Karpas-422 (cell line): ENCODE measurements around the gene ATG9B. TPM values are rescaled to one million over a fixed set of nuclear protein-coding genes. Genes with fewer than 3 reads are reported as not detected.
"Not testable (repeated sequence)": the region's sequence is repeated elsewhere in the genome, so short reads cannot be mapped to it uniquely, and the experiment has no call there.

Source experiments
- DNase-seq: peaks from one replicate; pipeline ENCODE4 v3.0.0-alpha.2; 2015
- H2AFZ ChIP-seq: fragments of 200-600 bp; sonication (generic); 2 replicates; pipeline ENCODE4 v1.6.1; 2014; ENCODE audit warnings: antibody characterized with exemption, low read length, mixed read lengths
- H3K27ac ChIP-seq: fragments of 200-600 bp; sonication (generic); 2 replicates; pipeline ENCODE4 v1.5.1; 2014; ENCODE audit warnings: mild to moderate bottlenecking, low read length, moderate library complexity
- H3K27me3 ChIP-seq: fragments of 200-600 bp; sonication (generic); 2 replicates; pipeline ENCODE4 v1.6.1; 2014; ENCODE audit warnings: low read length, mixed read lengths
- H3K36me3 ChIP-seq: fragments of 200-600 bp; sonication (generic); 2 replicates; pipeline ENCODE4 v1.6.1; 2014; ENCODE audit warnings: low read length, mixed read lengths; ENCODE audit not compliant: insufficient read depth
- H3K4me1 ChIP-seq: fragments of 200-600 bp; sonication (generic); 2 replicates; pipeline ENCODE4 v1.6.1; 2014; ENCODE audit warnings: mild to moderate bottlenecking, low read length, mixed read lengths
- H3K4me2 ChIP-seq: fragments of 200-600 bp; sonication (generic); 2 replicates; pipeline ENCODE4 v1.6.1; 2014; ENCODE audit warnings: low read length, low read depth, mild to moderate bottlenecking; ENCODE audit not compliant: poor library complexity, severe bottlenecking
- H3K4me3 ChIP-seq: fragments of 200-600 bp; sonication (generic); 2 replicates; pipeline ENCODE4 v1.5.1; 2014; ENCODE audit warnings: mild to moderate bottlenecking, antibody characterized with exemption, low read length, mixed read lengths
- H3K79me2 ChIP-seq: fragments of 200-600 bp; sonication (generic); 2 replicates; pipeline ENCODE4 v1.6.1; 2014; ENCODE audit warnings: mild to moderate bottlenecking, low read length, mixed read lengths
- H3K9ac ChIP-seq: fragments of 200-600 bp; sonication (generic); 2 replicates; pipeline ENCODE4 v1.6.0; 2014; ENCODE audit warnings: low read length
- H3K9me2 ChIP-seq: fragments of 200-600 bp; sonication (generic), shearing (Covaris generic); replicated peaks from 2 replicates; pipeline ENCODE4 v1.6.0; 2014; ENCODE audit warnings: mild to moderate bottlenecking, low read length, moderate library complexity; ENCODE audit not compliant: insufficient read depth
- H3K9me3 ChIP-seq: fragments of 300-700, 200-600 bp; sonication (generic); 2 replicates; pipeline ENCODE4 v1.6.1; 2014; ENCODE audit warnings: low read length, mixed read lengths
- H4K20me1 ChIP-seq: fragments of 200-600 bp; sonication (generic); 2 replicates; pipeline ENCODE4 v1.6.1; 2014; ENCODE audit warnings: mild to moderate bottlenecking, antibody characterized with exemption, low read length, low read depth; ENCODE audit not compliant: insufficient read depth
- total RNA-seq: library from RNA; depleted of rRNA; stranded (reverse); fragments of >200 nt; shearing (Covaris generic); gene quantifications from 2 replicates; pipeline ENCODE4 v1.2.3, GENCODE V29; 2014; ENCODE audit warnings: low replicate concordance

ATG9B gene
- total RNA-seq, 1 experiment from 2014 or later: 0.78 TPM

DNA sequence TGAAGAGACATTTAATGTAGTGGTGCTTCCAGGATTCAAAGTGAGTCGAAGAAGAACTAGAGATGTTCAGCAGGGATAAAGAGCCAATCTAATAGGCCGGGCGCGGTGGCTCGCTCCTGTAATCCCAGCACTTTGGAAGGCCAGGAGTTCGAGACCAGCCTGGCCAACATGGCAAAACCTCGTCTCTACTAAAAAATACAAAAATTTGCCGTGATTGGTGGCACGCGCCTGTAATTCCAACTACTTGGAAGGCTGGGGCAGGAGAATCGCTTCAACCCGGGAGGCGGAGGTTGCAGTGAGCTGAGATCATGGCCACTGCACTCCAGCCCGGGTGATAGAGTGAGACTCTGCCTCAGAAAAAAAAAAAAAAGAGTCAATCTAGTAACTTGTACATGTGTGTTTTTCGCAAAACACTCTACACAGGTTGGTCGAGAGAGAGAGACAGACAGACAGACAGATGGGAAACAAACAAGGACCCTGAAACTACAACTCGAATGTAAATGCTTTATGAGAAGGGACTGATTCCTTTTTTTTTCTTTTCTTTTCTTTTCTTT lies 4.7 kb upstream of the ATG9B start:
- Histone ChIP-seq H3K9me2 (no peaks in the 10 kb centered on the region), H3K36me3 (no peaks in the 10 kb centered on the region), H3K4me1 (peaks cover 36% of the 10 kb centered on the region), H3K79me2 (peaks cover 14% of the 10 kb centered on the region), H3K9ac (peak overlapping the region; percentile 79), H2AFZ (peak overlapping the region; percentile 64; the same call in 1 of the 2 replicates), H3K9me3 (no peaks in the 10 kb centered on the region), H3K27ac (no peak overlapping the region), H3K4me2 (peak overlapping the region; percentile 84), H4K20me1 (no peaks in the 10 kb centered on the region), H3K27me3 (no peaks in the 10 kb centered on the region), H3K4me3 (peak overlapping the region; percentile 84)
- no peak for DNase-seq

DNA sequence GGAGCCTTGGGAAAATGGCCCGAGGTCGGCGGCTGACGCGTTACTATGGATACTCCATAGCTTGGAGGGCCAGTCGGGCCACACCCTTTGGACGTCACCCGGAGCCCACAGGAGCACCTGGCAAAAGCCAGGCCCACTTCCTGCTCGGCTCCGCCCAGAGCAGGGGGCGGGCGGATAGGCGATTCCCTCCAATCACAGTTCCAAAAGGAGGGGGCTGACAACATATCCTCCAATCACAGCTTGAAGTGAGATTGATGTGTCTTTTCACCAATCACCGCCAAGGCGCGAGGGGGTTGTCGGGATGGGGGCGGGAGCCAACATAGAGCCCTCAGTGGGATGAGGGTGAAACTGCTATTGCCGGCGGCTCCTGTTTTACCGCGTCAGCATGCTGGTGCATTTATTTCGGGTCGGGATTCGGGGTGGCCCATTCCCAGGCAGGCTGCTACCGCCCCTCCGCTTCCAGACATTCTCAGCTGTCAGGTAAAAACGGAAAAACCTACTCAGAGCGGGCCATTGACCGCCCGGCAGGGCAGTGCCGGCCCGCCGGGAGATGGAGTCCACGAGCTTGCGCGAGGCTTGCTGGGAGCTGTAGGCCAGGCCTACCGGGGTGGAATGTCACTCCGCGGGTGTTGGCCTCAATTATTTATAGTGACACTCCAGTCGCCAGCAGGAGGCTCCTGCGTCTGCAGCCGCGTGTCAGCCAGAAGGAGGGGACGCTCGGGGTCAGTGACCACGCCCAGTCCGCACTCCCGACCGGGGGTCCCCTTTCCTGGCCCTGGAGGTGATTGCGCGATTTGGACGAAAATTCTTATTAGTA lies 4.0 kb upstream of the ATG9B start, which contains the start of gene ABCB8:
Gene ABCB8, plus strand, starts transcription at position 320 of the 817 bp plus-strand sequence. Its CDS starts 66 bp downstream, at position 386.
- Histone ChIP-seq H4K20me1 (no peaks in the 10 kb centered on the region), H3K27ac (no peak within 1 kb of the TSS), H3K4me3 (peak within 1 kb of the TSS; percentile 84), H3K27me3 (no peaks in the 10 kb centered on the region), H3K4me2 (peak within 1 kb of the TSS; percentile 84), H3K36me3 (no peaks in the 10 kb centered on the region), H3K9me2 (no peaks in the 10 kb centered on the region), H2AFZ (peak within 1 kb of the TSS; percentile 70), H3K4me1 (peaks cover 36% of the 10 kb centered on the region), H3K9ac (peak within 1 kb of the TSS; percentile 79), H3K79me2 (peaks cover 14% of the 10 kb centered on the region), H3K9me3 (no peaks in the 10 kb centered on the region)
- peak; percentile 99 for DNase-seq

DNA sequence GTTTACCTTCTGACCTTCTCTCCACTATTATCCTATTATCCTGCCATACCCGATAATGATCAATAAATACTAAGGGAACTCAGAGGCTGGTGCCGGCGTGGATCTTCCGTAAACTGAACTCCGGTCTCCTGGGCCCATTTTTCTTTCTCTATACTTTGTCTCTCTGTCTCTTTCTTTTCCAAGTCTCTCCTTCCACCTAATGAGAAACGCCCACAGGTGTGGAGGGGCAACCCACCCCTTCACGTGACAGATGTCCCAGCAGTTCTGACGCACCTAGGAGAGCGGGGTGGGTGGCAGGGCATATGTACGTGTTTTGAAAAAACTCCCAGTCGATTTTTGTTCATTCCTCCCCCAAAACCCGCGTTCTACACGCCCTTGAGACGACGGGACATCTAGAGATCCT lies 3.4 kb upstream of the ATG9B start:
- H3K36me3 ChIP-seq, H4K20me1 ChIP-seq, H3K27me3 ChIP-seq, H3K9me2 ChIP-seq, H3K9me3 ChIP-seq, H3K27ac ChIP-seq, DNase-seq: not testable (repeated sequence)
- peak overlapping the region; percentile 57 for H3K9ac ChIP-seq
- peak overlapping the region; percentile 84 for H3K4me2 ChIP-seq
- H3K4me1 ChIP-seq: peaks cover 36% of the 10 kb centered on the region
- peak overlapping the region; percentile 84 for H3K4me3 ChIP-seq
- H2AFZ ChIP-seq: peak overlapping the region; percentile 70
- peaks cover 14% of the 10 kb centered on the region for H3K79me2 ChIP-seq

DNA sequence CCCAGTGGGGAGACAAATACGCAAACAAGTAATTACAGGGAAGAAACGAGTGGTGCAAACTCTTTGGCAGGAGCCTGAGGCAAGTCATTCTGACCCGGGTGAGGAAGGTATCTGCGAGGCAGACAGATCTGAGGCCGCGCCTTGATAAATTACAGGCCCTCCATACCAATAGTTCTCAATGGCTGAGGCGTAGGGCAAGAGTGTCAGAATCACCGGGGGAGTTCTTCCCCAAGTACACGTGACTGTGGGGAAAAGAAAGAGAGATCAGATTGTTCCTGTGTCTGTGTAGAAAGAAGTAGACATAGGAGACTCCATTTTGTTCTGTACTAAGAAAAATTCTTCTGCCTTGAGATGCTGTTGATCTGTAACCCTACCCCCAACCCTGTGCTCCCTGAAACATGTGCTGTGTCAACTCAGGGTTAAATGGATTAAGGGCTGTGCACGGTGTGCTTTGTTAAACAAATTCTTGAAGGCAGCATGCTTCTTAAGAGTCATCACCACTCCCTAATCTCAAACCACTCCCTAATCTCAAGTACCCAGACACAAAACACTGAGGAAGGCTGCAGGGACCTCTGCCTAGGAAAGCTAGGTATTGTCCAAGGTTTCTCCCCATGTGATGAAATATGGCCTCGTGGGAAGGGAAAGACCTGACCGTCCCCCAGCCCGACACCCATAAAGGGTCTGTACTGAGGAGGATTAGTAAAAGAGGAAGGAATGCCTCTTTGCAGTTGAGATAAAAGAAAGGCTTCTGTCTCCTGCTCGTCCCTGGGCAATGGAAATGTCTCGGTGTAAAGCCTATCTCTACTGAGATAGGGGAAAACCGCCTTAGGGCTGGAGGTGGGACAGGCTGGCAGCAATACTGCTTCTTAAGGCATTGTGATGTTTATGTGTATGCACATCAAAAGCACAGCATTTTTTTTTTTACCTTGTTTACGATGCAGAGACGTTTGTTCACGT lies 2.8 kb upstream of the ATG9B start:
- not testable (repeated sequence) for H2AFZ ChIP-seq, H3K9me3 ChIP-seq, H3K9me2 ChIP-seq, H4K20me1 ChIP-seq, H3K27ac ChIP-seq, H3K27me3 ChIP-seq, H3K36me3 ChIP-seq
- H3K4me1 ChIP-seq: peaks cover 36% of the 10 kb centered on the region
- DNase-seq: peak; percentile 75
- H3K79me2 ChIP-seq: peaks cover 14% of the 10 kb centered on the region
- peak overlapping the region; percentile 84 for H3K4me3 ChIP-seq
- peak overlapping the region; percentile 84 for H3K4me2 ChIP-seq
- peak overlapping the region; percentile 57; the same call in 1 of the 2 replicates for H3K9ac ChIP-seq

DNA sequence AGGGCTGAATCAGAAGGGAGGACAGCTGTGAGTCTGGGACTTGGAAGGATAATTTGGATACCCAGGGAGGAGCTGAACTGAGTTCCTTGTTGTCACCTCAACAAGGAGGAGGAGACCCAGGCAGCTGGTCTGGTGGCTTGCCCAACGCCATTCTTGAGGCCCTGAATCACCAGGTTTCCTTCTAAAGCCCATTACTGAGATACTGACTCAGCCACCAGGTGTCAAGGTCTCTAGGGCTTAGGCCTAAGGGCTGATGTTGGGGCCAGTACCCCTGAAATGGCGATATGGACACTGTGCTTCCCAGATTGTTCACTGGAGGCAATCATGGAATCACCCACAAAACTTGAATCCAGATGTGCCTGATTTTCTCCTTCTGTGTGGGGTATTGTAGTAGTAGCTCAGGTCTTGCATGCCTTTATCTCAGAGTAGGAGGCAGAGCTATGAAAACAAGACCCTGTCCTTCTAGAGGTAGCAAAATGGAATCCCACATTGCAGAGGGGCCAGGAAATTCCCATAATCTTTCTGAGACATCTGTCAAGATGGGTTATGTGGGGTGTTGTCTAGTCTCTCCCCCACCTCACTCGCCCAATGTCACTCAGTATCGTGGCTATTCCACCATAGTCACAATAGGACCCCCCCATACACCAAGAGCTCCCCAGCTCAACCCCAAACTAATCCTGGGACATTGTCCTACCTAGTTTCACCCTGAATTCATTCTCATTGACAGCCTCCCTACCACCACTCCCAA lies 1.8 kb upstream of the ATG9B start:
- Histone ChIP-seq H3K27ac (no peak overlapping the region), H3K9me2 (no peaks in the 10 kb centered on the region), H3K9me3 (no peaks in the 10 kb centered on the region), H3K4me2 (no peak overlapping the region), H4K20me1 (no peaks in the 10 kb centered on the region), H3K27me3 (no peaks in the 10 kb centered on the region), H2AFZ (no peak overlapping the region), H3K79me2 (peaks cover 14% of the 10 kb centered on the region), H3K4me3 (no peak overlapping the region), H3K36me3 (no peaks in the 10 kb centered on the region), H3K9ac (no peak overlapping the region), H3K4me1 (peaks cover 36% of the 10 kb centered on the region)
- DNase-seq: no peak

DNA sequence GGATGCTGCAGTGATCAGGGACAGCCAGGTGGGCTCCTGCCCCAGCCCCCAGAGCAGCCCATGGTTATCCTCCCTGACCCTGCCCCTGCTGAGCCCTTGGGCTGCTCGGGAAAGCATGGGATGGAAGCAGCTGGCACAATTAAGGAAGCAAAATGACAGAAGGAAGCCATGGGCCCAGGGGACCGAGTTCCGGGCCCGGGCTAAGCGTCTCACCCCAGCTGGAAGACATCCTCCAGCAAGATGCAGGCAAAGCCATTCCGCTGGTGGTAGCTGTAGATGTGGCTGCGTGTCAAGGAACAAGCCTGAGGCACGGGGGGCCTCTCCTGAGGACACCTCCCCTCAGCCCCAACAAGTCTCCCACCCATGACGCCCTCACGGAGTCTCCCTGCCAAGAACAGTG lies 1.1 kb downstream of the ATG9B start:
- H3K4me1 ChIP-seq: peaks cover 26% of the 10 kb centered on the region
- no peaks in the 10 kb centered on the region for H3K9me2 ChIP-seq
- H3K9ac ChIP-seq: no peak overlapping the region
- no peaks in the 10 kb centered on the region for H3K9me3 ChIP-seq
- no peaks in the 10 kb centered on the region for H3K36me3 ChIP-seq
- no peaks in the 10 kb centered on the region for H3K27me3 ChIP-seq
- no peak for DNase-seq
- H2AFZ ChIP-seq: no peak overlapping the region
- H4K20me1 ChIP-seq: no peaks in the 10 kb centered on the region
- H3K4me3 ChIP-seq: no peak overlapping the region
- no peak overlapping the region for H3K27ac ChIP-seq
- H3K4me2 ChIP-seq: no peak overlapping the region
- no peaks in the 10 kb centered on the region for H3K79me2 ChIP-seq

DNA sequence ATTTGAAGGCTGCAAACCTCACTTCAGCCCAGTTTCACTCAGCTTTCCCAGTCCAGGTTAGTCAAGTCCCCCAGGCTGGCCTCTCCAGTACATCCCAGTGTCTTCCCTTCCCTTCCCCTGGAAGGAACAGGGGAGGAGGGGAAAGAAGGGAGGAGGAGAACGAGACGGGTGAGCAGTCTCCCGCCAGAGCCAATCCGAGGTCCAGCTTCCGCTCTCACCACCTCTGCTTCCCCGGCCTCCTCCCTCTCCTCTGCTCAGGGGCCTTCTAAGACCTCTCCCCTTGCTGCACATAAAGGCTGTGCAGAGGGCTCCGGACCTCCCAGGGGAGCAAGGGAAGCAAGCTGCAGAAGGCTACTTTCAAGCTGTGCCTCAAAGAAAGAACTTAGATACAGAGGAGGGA lies 4.1 kb downstream of the ATG9B start:
- Histone ChIP-seq H3K4me1 (peaks cover 14% of the 10 kb centered on the region), H3K9me3 (no peaks in the 10 kb centered on the region), H3K27me3 (no peaks in the 10 kb centered on the region), H3K4me2 (no peak overlapping the region), H3K36me3 (no peaks in the 10 kb centered on the region), H3K27ac (no peak overlapping the region), H3K9ac (no peak overlapping the region), H2AFZ (no peak overlapping the region), H3K9me2 (no peaks in the 10 kb centered on the region), H3K79me2 (no peaks in the 10 kb centered on the region), H3K4me3 (no peak overlapping the region), H4K20me1 (no peaks in the 10 kb centered on the region)
- no peak for DNase-seq
